ENCODE results near the gene BEST4.

DNA sequence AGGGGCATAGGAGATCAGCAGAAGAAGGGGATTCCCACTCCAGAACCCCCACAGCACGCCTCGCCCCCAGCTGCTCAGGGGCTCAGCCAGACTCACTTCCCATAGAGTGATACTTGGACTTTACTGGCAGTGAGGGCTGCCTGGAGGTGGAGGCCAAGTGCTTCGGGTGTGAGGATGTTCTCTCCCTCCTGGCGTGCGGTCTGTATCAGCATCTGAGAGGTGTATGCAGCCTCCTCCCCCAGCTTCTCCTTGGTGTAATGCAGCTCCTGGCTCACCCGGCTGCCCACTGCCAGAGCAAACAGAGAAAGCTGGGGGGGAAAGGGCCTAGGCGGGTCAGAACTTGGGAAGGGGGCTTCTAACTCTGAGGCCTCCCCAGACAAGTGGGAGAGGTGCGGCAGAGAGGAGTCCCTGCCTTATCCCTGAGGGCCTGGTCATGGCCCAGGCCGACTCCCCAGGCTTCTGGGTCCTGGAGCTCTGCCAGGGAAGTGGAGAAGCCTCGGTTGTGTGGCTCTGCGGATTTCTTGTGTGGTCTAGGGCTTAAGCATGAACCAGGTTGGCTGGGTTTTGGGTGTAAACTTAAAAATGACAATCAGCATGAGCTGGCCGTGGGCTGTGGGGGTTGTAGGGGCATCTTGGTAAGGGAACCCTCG, 44.2 kb upstream of the BEST4 start:
- TF ChIP-seq, protein P1, sequence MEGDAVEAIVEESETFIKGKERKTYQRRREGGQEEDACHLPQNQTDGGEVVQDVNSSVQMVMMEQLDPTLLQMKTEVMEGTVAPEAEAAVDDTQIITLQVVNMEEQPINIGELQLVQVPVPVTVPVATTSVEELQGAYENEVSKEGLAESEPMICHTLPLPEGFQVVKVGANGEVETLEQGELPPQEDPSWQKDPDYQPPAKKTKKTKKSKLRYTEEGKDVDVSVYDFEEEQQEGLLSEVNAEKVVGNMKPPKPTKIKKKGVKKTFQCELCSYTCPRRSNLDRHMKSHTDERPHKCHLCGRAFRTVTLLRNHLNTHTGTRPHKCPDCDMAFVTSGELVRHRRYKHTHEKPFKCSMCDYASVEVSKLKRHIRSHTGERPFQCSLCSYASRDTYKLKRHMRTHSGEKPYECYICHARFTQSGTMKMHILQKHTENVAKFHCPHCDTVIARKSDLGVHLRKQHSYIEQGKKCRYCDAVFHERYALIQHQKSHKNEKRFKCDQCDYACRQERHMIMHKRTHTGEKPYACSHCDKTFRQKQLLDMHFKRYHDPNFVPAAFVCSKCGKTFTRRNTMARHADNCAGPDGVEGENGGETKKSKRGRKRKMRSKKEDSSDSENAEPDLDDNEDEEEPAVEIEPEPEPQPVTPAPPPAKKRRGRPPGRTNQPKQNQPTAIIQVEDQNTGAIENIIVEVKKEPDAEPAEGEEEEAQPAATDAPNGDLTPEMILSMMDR (IDR thresholded peaks at IDR 0.05; ENCODE audit: low read length) = no peak
- TF ChIP-seq EZH2 (IDR thresholded peaks at IDR 0.05; ENCODE audit: borderline replicate concordance, low read length) = no peak

All from OCI-LY1 (cell line).